IMR-90 (cell line): ENCODE measurements around the gene AFF2. TPM values are rescaled to one million over a fixed set of nuclear protein-coding genes. Genes with fewer than 3 reads are reported as not detected.

Experiments
- ATAC-seq: fragments of 200-7000 bp; cut with Tn5 transposase; 2 replicates; pipeline ENCODE4 v1.9.1; 2020; ENCODE audit warnings: low read depth, mild to moderate bottlenecking, moderate library complexity
- BruUV-seq: library from RNA; stranded (reverse); fragments of 400-500 nt; replicated peaks from 2 replicates; lab custom pipeline; 2021; lab: Mats Ljungman, UMichigan
- CTCF ChIA-PET: fragments of 300-600 bp; formaldehyde crosslinking; extraction: SDS; loops from one replicate; lab custom pipeline; 2021; ENCODE audit warnings: antibody characterized with exemption; lab: Yijun Ruan, JAX
- POLR2A ChIA-PET: fragments of 300-600 bp; sonication (Branson Sonifier 250); formaldehyde crosslinking; loops from one replicate; lab custom pipeline; 2022; ENCODE audit warnings: antibody characterized with exemption; ENCODE audit not compliant: unreplicated experiment; lab: Charles Lee
- DNase-seq: peaks from one replicate; pipeline ENCODE4 v3.0.0; 2013
- H2AFZ ChIP-seq: replicated peaks from 2 replicates; pipeline ENCODE3; 2013; ENCODE audit warnings: low read length, mild to moderate bottlenecking; ENCODE audit not compliant: poor library complexity
- H2AK5ac ChIP-seq: 2 replicates; pipeline ENCODE4 v1.6.1; 2013; ENCODE audit warnings: low read depth, low read length, inconsistent platforms
- H2AK9ac ChIP-seq: replicated peaks from 2 replicates; pipeline ENCODE3; 2013; ENCODE audit warnings: mild to moderate bottlenecking, low read depth, low read length, moderate library complexity; ENCODE audit not compliant: poor library complexity
- H2BK120ac ChIP-seq: 2 replicates; pipeline ENCODE4 v1.6.1; 2013; ENCODE audit warnings: low read depth, low read length, inconsistent platforms
- H2BK15ac ChIP-seq: 3 replicates; pipeline ENCODE4 v1.6.1; 2013; ENCODE audit warnings: low read depth, low read length, inconsistent platforms
- H2BK20ac ChIP-seq: 2 replicates; pipeline ENCODE4 v1.6.1; 2013; ENCODE audit warnings: low read depth, mild to moderate bottlenecking, inconsistent platforms, low read length, moderate library complexity
- H2BK5ac ChIP-seq: 2 replicates; pipeline ENCODE4 v1.6.1; 2013; ENCODE audit warnings: mild to moderate bottlenecking, low read depth, low read length, inconsistent platforms; ENCODE audit not compliant: poor library complexity, severe bottlenecking
- H3K14ac ChIP-seq: replicated peaks from 2 replicates; pipeline ENCODE4 v1.6.1; 2013; ENCODE audit warnings: low read depth, low read length, inconsistent platforms
- H3K18ac ChIP-seq: 2 replicates; pipeline ENCODE4 v1.6.1; 2013; ENCODE audit warnings: low read depth, low read length, control low read depth
- H3K23ac ChIP-seq: 2 replicates; pipeline ENCODE4 v1.6.1; 2013; ENCODE audit warnings: low read depth, low read length, inconsistent platforms
- H3K27ac ChIP-seq: 2 replicates; pipeline ENCODE4 v1.5.1; 2013; ENCODE audit warnings: mild to moderate bottlenecking, control low read depth, low read length; ENCODE audit not compliant: insufficient read depth
- H3K27me3 ChIP-seq: 2 replicates; pipeline ENCODE4 v1.6.1; 2013; ENCODE audit warnings: low read length; ENCODE audit not compliant: control insufficient read depth, insufficient read depth
- H3K36me3 ChIP-seq: 2 replicates; pipeline ENCODE4 v1.6.1; 2013; ENCODE audit warnings: low read length, mixed read lengths; ENCODE audit not compliant: control insufficient read depth, insufficient read depth
- H3K4ac ChIP-seq: 2 replicates; pipeline ENCODE4 v1.6.1; 2013; ENCODE audit warnings: low read depth, low read length, inconsistent platforms
- H3K4me1 ChIP-seq: 2 replicates; pipeline ENCODE4 v1.6.1; 2013; ENCODE audit warnings: low read length, mixed read lengths; ENCODE audit not compliant: control insufficient read depth, insufficient read depth
- H3K4me2 ChIP-seq: 2 replicates; pipeline ENCODE4 v1.6.1; 2013; ENCODE audit warnings: low read depth, mild to moderate bottlenecking, control low read depth, low read length, moderate library complexity
- H3K4me3 ChIP-seq: 2 replicates; pipeline ENCODE4 v1.5.1; 2013; ENCODE audit warnings: low read depth, mild to moderate bottlenecking, control low read depth, low read length, moderate library complexity; ENCODE audit not compliant: insufficient read depth
- H3K56ac ChIP-seq: 2 replicates; pipeline ENCODE4 v1.6.1; 2013; ENCODE audit warnings: low read length, inconsistent platforms; ENCODE audit not compliant: insufficient read depth; ENCODE audit errors: extremely low read depth
- H3K79me1 ChIP-seq, 2 experiments: 2 replicates each; pipeline ENCODE4 v1.6.1; 2013; ENCODE audit warnings: low read length in 2 of 2, inconsistent platforms in 1 of 2, low read depth in 1 of 2
- H3K9ac ChIP-seq: 2 replicates; pipeline ENCODE4 v1.6.1; 2013; ENCODE audit warnings: low read depth, low read length, control low read depth
- H3K9me1 ChIP-seq: 2 replicates; pipeline ENCODE4 v1.6.1; 2013; ENCODE audit warnings: low read length, inconsistent platforms; ENCODE audit not compliant: insufficient read depth
- H3K9me3 ChIP-seq: 2 replicates; pipeline ENCODE4 v1.6.1; 2013; ENCODE audit warnings: low read length; ENCODE audit not compliant: control insufficient read depth, insufficient read depth
- H4K20me1 ChIP-seq: 2 replicates; pipeline ENCODE4 v1.6.1; 2013; ENCODE audit warnings: low read length, inconsistent platforms; ENCODE audit not compliant: insufficient read depth
- H4K5ac ChIP-seq: 2 replicates; pipeline ENCODE4 v1.6.1; 2013; ENCODE audit warnings: mild to moderate bottlenecking, low read depth, low read length, control low read depth
- H4K8ac ChIP-seq, 2 experiments: 2 replicates each; pipeline ENCODE4 v1.6.1; 2013; ENCODE audit warnings: low read depth in 2 of 2, low read length in 2 of 2, control low read depth in 1 of 2, inconsistent platforms in 1 of 2
- H4K91ac ChIP-seq: 2 replicates; pipeline ENCODE4 v1.6.1; 2013; ENCODE audit warnings: low read depth, low read length, inconsistent platforms; ENCODE audit not compliant: insufficient read depth
- BHLHE40 ChIP-seq: fragments of 150-350 bp; IDR thresholded peaks from 2 replicates; pipeline ENCODE4 v1.6.1; 2016; ENCODE audit warnings: mild to moderate bottlenecking, low read depth, low read length
- FOS ChIP-seq: fragments of 150-350 bp; IDR thresholded peaks from 2 replicates; pipeline ENCODE4 v1.6.1; 2016; ENCODE audit warnings: low read depth, low read length
- MAZ ChIP-seq: IDR thresholded peaks from 2 replicates; pipeline ENCODE4 v1.6.1; 2012; ENCODE audit warnings: low read depth, mild to moderate bottlenecking, low read length, improper control_type of control experiment, moderate library complexity, borderline replicate concordance
- MXI1 ChIP-seq: IDR thresholded peaks from 2 replicates; pipeline ENCODE4 v1.6.1; 2012; ENCODE audit warnings: low read depth, mild to moderate bottlenecking, low read length, moderate library complexity, borderline replicate concordance
- NFE2L2 ChIP-seq: fragments of 150-350 bp; IDR thresholded peaks from 2 replicates; pipeline ENCODE4 v1.6.1; 2016; ENCODE audit warnings: low read depth, mild to moderate bottlenecking, low read length
- POLR2A ChIP-seq: IDR thresholded peaks from 2 replicates; pipeline ENCODE4 v1.6.1; 2012; ENCODE audit warnings: mild to moderate bottlenecking, low read depth, low read length
- RCOR1 ChIP-seq: IDR thresholded peaks from 2 replicates; pipeline ENCODE4 v1.6.1; 2012; ENCODE audit warnings: mild to moderate bottlenecking, low read length, improper control_type of control experiment; ENCODE audit not compliant: insufficient replicate concordance
- WGBS, 2 experiments: methylation state at CpG; one replicate each; pipeline versions ENCODE4 v1.1.5 to v1.1.7; 2013; ENCODE audit warnings: missing lambda C conversion rate in 2 of 2; ENCODE audit not compliant: insufficient read length in 1 of 2; ENCODE audit errors: extremely low coverage in 2 of 2; 5-methylcytosine and 5-hydroxymethylcytosine counted together
- dilution Hi-C: fragments of 300-500 bp; cut with HindIII; formaldehyde crosslinking; loops from one replicate; pipeline ENCODE4 v1.14.3; 2018; ENCODE audit warnings: low sequenced_read_pairs; ENCODE audit not compliant: unreplicated experiment
- in situ Hi-C: fragments of 300-500 bp; cut with MboI; formaldehyde crosslinking; loops from 3 replicates; pipeline ENCODE4 v1.14.3; 2019; ENCODE audit warnings: low sequenced_read_pairs, inconsistent platforms, mixed read lengths
- intact Hi-C: fragments of 100-400 bp; cut with micrococcal nuclease; formaldehyde crosslinking; loops from 2 replicates; pipeline ENCODE4 v1.10.0; 2022
- polyA plus RNA-seq, 3 experiments: library from polyadenylated mRNA; depleted of rRNA; stranded (reverse); fragments of >200 nt; gene quantifications; 2 replicates each; pipeline ENCODE4 v1.2.3, GENCODE V29; 2012; ENCODE audit warnings: low replicate concordance in 1 of 3
- total RNA-seq: library from RNA; depleted of rRNA; stranded (reverse); fragments of >200 nt; gene quantifications from 2 replicates; pipeline ENCODE4 v1.2.3, GENCODE V29; 2012
- TF ChIP-seq, protein P1 (sequence below): fragments of 150-350 bp; IDR thresholded peaks from 2 replicates; pipeline ENCODE4 v1.6.1; 2016; ENCODE audit warnings: low read depth, mild to moderate bottlenecking, low read length, moderate library complexity, borderline replicate concordance

The AFF2 gene
- total and polyA plus RNA-seq, 2 of the 4 experiments (the other 2 are of a cell fraction), result 0.15 to 0.72 TPM

DNA sequence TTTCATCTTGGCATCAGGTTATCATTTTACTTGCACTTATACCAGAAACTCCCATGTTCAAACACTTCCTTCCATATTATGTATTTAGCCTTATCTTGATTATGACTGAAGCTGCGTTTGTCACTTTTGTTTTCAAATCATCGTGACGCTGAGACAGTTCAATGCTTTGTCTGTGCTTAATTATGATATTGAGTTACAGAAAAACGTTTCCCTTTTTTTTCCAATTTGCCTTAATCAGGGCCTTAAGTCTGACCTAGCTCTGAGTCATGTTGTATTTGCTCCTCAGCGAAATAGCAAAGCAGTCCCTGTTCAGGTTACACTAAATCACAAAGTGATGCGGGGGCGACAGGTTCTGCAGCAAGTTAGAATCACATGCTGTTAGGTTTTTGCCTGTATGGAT, 254.7 kb downstream of the AFF2 start:
- intact Hi-C loops (no loop called here), in situ Hi-C loops (no loop called here)
- TF ChIP-seq, protein P1, sequence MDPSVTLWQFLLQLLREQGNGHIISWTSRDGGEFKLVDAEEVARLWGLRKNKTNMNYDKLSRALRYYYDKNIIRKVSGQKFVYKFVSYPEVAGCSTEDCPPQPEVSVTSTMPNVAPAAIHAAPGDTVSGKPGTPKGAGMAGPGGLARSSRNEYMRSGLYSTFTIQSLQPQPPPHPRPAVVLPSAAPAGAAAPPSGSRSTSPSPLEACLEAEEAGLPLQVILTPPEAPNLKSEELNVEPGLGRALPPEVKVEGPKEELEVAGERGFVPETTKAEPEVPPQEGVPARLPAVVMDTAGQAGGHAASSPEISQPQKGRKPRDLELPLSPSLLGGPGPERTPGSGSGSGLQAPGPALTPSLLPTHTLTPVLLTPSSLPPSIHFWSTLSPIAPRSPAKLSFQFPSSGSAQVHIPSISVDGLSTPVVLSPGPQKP, result no peak
- no peak for TF ChIP-seq MXI1
- TF ChIP-seq NFE2L2, result no peak
- TF ChIP-seq POLR2A, result no peak
- no peak for TF ChIP-seq RCOR1
- no peak for TF ChIP-seq MAZ
- TF ChIP-seq FOS, result no peak
- TF ChIP-seq BHLHE40, result no peak

More for the DNA sequence above, 254.7 kb downstream of the AFF2 start:
- ChIA-PET CTCF (no interaction called here), POLR2A (no interaction called here)
- Histone ChIP-seq H4K5ac (no peak overlapping the region), H2BK15ac (no peak overlapping the region), H4K20me1 (no peaks in the 10 kb centered on the region), H3K4me2 (no peak overlapping the region), H3K9ac (no peak overlapping the region), H2BK120ac (no peak overlapping the region), H3K4ac (no peak overlapping the region), H4K8ac (no peak overlapping the region), H2AK5ac (no peak overlapping the region), H3K56ac (no peak overlapping the region), H3K27ac (no peak overlapping the region), H3K18ac (no peak overlapping the region), H3K4me3 (no peak overlapping the region), H3K23ac (no peak overlapping the region), H2BK5ac (no peak overlapping the region), H3K79me1 (no peaks in the 10 kb centered on the region), H3K4me1 (no peaks in the 10 kb centered on the region), H3K36me3 (no peaks in the 10 kb centered on the region), H3K27me3 (no peaks in the 10 kb centered on the region), H3K14ac (no peak overlapping the region), H2AFZ (no peak overlapping the region), H4K91ac (no peak overlapping the region), H3K9me1 (no peaks in the 10 kb centered on the region), H3K9me3 (no peaks in the 10 kb centered on the region), H2AK9ac (no peak overlapping the region), H2BK20ac (no peak overlapping the region)
- DNase-seq, result no peak
- WGBS, 2 experiments, result no CpG with 5 or more reads among the region's 7 CpGs
- ATAC-seq, result no peak
- dilution Hi-C loops, result no loop called here
- no TSS peak for BruUV-seq
